PC-9 (cell line): Measurements from ENCODE around the gene ALAS2.

Experiments
- CTCF ChIP-seq: fragments of 200-600 bp; sonication (generic); conservative IDR thresholded peaks from 2 replicates; pipeline ENCODE4 v1.6.1; 2017; ENCODE audit warnings: mixed run types, antibody characterized with exemption, mild to moderate bottlenecking, moderate library complexity
- EZH2 ChIP-seq: fragments of 200-600 bp; sonication (generic); IDR thresholded peaks from 2 replicates; pipeline ENCODE4 v1.8.0; 2017; ENCODE audit warnings: antibody characterized with exemption, low read depth

GRCh38 chrX:55030271-55031205, at the start of gene ALAS2:
- TF ChIP-seq CTCF: no peak
- TF ChIP-seq EZH2: no peak
